ENCODE data around the gene ZNF792. TPM values are rescaled to one million over a fixed set of nuclear protein-coding genes. Genes with fewer than 3 reads are reported as not detected.

ZNF792 gene
- total and polyA plus RNA-seq, 2 of the 4 experiments (the other 2 are of a cell fraction): 1.5 to 4.8 TPM

DNA sequence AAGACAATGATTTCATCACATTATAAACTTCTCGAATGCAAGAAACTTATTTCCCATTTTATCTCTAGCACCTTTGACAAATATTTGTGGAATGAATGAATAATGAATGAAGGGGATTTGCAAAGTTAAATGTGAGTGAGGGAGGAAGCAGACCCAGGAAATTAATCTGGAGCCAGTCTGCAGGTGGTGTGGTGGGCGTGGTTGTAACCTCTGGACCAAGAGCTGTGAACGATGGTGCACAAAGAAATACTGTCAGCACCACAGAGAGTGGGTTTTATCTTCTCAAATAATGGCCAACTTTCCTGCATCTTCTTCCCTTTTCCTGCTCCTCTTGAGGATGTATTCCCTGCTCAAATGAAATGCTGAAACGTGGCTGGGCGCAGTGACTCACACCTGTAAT, 11.0 kb upstream of the ZNF792 start:
- H3K56ac ChIP-seq (ENCODE audit: extremely low read depth, insufficient read depth, low read length): no peak overlapping the region

More for the DNA sequence above, 11.0 kb upstream of the ZNF792 start:
- H3K4me2 ChIP-seq (ENCODE audit: low read depth, low read length): no peak overlapping the region
- peaks cover 13% of the 10 kb centered on the region for H3K27me3 ChIP-seq (ENCODE audit: control insufficient read depth, insufficient read depth, low read length)
- intact Hi-C loops (cut with micrococcal nuclease) (no loop called here), dilution Hi-C loops (cut with HindIII; ENCODE audit: low sequenced_read_pairs, unreplicated experiment) (no loop called here), in situ Hi-C loops (cut with MboI; ENCODE audit: low sequenced_read_pairs) (no loop called here)
- ATAC-seq (ENCODE audit: low read depth) (no peak), DNase-seq (no peak)
- H3K27ac ChIP-seq (ENCODE audit: insufficient read depth, low read length): no peak overlapping the region
- H3K4me3 ChIP-seq (ENCODE audit: insufficient read depth, low read depth, low read length): no peak overlapping the region
- no peak overlapping the region for H3K4ac ChIP-seq (ENCODE audit: low read depth, low read length)
- no peak overlapping the region for H4K5ac ChIP-seq (ENCODE audit: low read depth, low read length)
- WGBS, 2 experiments (ENCODE audit: extremely low coverage in 2 of 2, insufficient read length in 1 of 2): no CpG with 5 or more reads among the region's 5 CpGs
- H3K23ac ChIP-seq (ENCODE audit: low read depth, low read length): no peak overlapping the region
- H3K9ac ChIP-seq (ENCODE audit: low read depth, low read length): no peak overlapping the region
- H3K9me3 ChIP-seq (ENCODE audit: control insufficient read depth, insufficient read depth, low read length): peaks cover 7% of the 10 kb centered on the region
- TF ChIP-seq, protein P1, sequence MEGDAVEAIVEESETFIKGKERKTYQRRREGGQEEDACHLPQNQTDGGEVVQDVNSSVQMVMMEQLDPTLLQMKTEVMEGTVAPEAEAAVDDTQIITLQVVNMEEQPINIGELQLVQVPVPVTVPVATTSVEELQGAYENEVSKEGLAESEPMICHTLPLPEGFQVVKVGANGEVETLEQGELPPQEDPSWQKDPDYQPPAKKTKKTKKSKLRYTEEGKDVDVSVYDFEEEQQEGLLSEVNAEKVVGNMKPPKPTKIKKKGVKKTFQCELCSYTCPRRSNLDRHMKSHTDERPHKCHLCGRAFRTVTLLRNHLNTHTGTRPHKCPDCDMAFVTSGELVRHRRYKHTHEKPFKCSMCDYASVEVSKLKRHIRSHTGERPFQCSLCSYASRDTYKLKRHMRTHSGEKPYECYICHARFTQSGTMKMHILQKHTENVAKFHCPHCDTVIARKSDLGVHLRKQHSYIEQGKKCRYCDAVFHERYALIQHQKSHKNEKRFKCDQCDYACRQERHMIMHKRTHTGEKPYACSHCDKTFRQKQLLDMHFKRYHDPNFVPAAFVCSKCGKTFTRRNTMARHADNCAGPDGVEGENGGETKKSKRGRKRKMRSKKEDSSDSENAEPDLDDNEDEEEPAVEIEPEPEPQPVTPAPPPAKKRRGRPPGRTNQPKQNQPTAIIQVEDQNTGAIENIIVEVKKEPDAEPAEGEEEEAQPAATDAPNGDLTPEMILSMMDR (conservative IDR thresholded peaks at IDR 0.05; ENCODE audit: low read depth, low read length): no peak
- TF ChIP-seq FOS (IDR thresholded peaks at IDR 0.05; ENCODE audit: low read depth, low read length) (no peak), MXI1 (IDR thresholded peaks at IDR 0.05; ENCODE audit: borderline replicate concordance, low read depth, low read length) (no peak), MAFK (IDR thresholded peaks at IDR 0.05; ENCODE audit: low read depth, low read length) (no peak), NFE2L2 (IDR thresholded peaks at IDR 0.05; ENCODE audit: low read depth, low read length) (no peak), POLR2A (IDR thresholded peaks at IDR 0.05; ENCODE audit: low read depth, low read length) (no peak), CEBPB (IDR thresholded peaks at IDR 0.05; ENCODE audit: low read depth, low read length) (no peak), RCOR1 (IDR thresholded peaks at IDR 0.05; ENCODE audit: insufficient replicate concordance, low read length) (no peak), RFX5 (IDR thresholded peaks at IDR 0.05; ENCODE audit: low read depth, low read length) (no peak), RAD21 (IDR thresholded peaks at IDR 0.05; ENCODE audit: low read length) (no peak), MAZ (IDR thresholded peaks at IDR 0.05; ENCODE audit: borderline replicate concordance, low read depth, low read length) (no peak), CHD1 (IDR thresholded peaks at IDR 0.05; ENCODE audit: low read depth, low read length) (no peak), BHLHE40 (IDR thresholded peaks at IDR 0.05; ENCODE audit: low read depth, low read length) (no peak), SMC3 (IDR thresholded peaks at IDR 0.05; ENCODE audit: low read depth, low read length) (no peak)
- TF ChIP-seq, protein P2, sequence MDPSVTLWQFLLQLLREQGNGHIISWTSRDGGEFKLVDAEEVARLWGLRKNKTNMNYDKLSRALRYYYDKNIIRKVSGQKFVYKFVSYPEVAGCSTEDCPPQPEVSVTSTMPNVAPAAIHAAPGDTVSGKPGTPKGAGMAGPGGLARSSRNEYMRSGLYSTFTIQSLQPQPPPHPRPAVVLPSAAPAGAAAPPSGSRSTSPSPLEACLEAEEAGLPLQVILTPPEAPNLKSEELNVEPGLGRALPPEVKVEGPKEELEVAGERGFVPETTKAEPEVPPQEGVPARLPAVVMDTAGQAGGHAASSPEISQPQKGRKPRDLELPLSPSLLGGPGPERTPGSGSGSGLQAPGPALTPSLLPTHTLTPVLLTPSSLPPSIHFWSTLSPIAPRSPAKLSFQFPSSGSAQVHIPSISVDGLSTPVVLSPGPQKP (IDR thresholded peaks at IDR 0.05; ENCODE audit: borderline replicate concordance, low read depth, low read length): no peak
- TF ChIP-seq, protein P3, sequence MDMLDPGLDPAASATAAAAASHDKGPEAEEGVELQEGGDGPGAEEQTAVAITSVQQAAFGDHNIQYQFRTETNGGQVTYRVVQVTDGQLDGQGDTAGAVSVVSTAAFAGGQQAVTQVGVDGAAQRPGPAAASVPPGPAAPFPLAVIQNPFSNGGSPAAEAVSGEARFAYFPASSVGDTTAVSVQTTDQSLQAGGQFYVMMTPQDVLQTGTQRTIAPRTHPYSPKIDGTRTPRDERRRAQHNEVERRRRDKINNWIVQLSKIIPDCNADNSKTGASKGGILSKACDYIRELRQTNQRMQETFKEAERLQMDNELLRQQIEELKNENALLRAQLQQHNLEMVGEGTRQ (IDR thresholded peaks at IDR 0.05; ENCODE audit: low read depth, low read length): no peak
- H4K91ac ChIP-seq (ENCODE audit: insufficient read depth, low read depth, low read length): no peak overlapping the region
- H3K9me1 ChIP-seq (ENCODE audit: insufficient read depth, low read length): no peaks in the 10 kb centered on the region
- H2BK120ac ChIP-seq (ENCODE audit: low read depth, low read length): no peak overlapping the region
- no peaks in the 10 kb centered on the region for H3K4me1 ChIP-seq (ENCODE audit: control insufficient read depth, insufficient read depth, low read length)
- no peak overlapping the region for H2AK5ac ChIP-seq (ENCODE audit: low read depth, low read length)
- H2AFZ ChIP-seq (replicated peaks; ENCODE audit: low read length, poor library complexity): no peak overlapping the region
- H3K36me3 ChIP-seq (ENCODE audit: control insufficient read depth, insufficient read depth, low read length): no peaks in the 10 kb centered on the region
- BruUV-seq (replicated peaks): no TSS peak
- no peak overlapping the region for H3K14ac ChIP-seq (replicated peaks; ENCODE audit: low read depth, low read length)
- no peak overlapping the region for H3K18ac ChIP-seq (ENCODE audit: low read depth, low read length)
- H2BK15ac ChIP-seq (ENCODE audit: low read depth, low read length): no peak overlapping the region
- no peaks in the 10 kb centered on the region for H3K79me1 ChIP-seq (ENCODE audit: low read depth in 1 of 2, low read length in 2 of 2)
- ChIA-PET CTCF (interaction anchor here (0.6 to 0.7 kb wide), 2 partner anchors 46 to 58 kb away, joined by 3 to 9 read pairs; no protein-coding TSS in a partner anchor), POLR2A (ENCODE audit: unreplicated experiment) (no interaction called here)
- no peaks in the 10 kb centered on the region for H4K20me1 ChIP-seq (ENCODE audit: insufficient read depth, low read length)
- no peak overlapping the region for H2BK20ac ChIP-seq (ENCODE audit: low read depth, low read length)
- no peak overlapping the region for H4K8ac ChIP-seq (ENCODE audit: low read depth in 2 of 2, low read length in 2 of 2)
- H2BK5ac ChIP-seq (ENCODE audit: low read depth, low read length, poor library complexity, severe bottlenecking): no peak overlapping the region
- no peak overlapping the region for H2AK9ac ChIP-seq (replicated peaks; ENCODE audit: low read depth, low read length, poor library complexity)

All from IMR-90 (cell line).